CD4-positive, alpha-beta T cell treated with Interleukin-4 for 4 hours (primary cell): ENCODE data around the gene RETSAT.
A peak's percentile ranks its signal among the peaks of the same experiment; 100 is the strongest.
"Not testable (repeated sequence)": the region's sequence is repeated elsewhere in the genome, so short reads cannot be mapped to it uniquely, and the experiment has no call there.

Experiments used
- DNase-seq: peaks from one replicate; pipeline ENCODE4 v3.0.0-alpha.2; 2020

Gene RETSAT

GRCh38 chr2:85329701-85330100, 24.6 kb downstream of the RETSAT start:
- not testable (repeated sequence) for DNase-seq

- DNase-seq = no peak
These were observed 25.1 kb downstream of the RETSAT start for GRCh38 chr2:85329181-85329651.

- peak; percentile 92 for DNase-seq
These were observed 26.3 kb downstream of the RETSAT start, which contains the start of gene TGOLN2 for GRCh38 chr2:85327822-85328617. TGOLN2 (minus strand) TSS chr2:85327989; CDS start chr2:85327962, 27 bp downstream.

GRCh38 chr2:85327160-85327821, 27.0 kb downstream of the RETSAT start:
- peak; percentile 44 for DNase-seq

GRCh38 chr2:85326406-85327159, 27.7 kb downstream of the RETSAT start:
- DNase-seq = peak; percentile 64

GRCh38 chr2:85325466-85325811, 28.9 kb downstream of the RETSAT start:
- no peak for DNase-seq

- no peak for DNase-seq
These were observed 29.5 kb downstream of the RETSAT start for GRCh38 chr2:85324639-85325465.

- not testable (repeated sequence) for DNase-seq
These were observed 30.4 kb downstream of the RETSAT start for GRCh38 chr2:85323988-85324367.

GRCh38 chr2:85323351-85323987, 30.9 kb downstream of the RETSAT start:
- DNase-seq = no peak

GRCh38 chr2:85319796-85320195, 34.5 kb downstream of the RETSAT start:
- DNase-seq = no peak

- peak; percentile 33 for DNase-seq
These were observed 35.9 kb downstream of the RETSAT start for GRCh38 chr2:85318222-85319074.

- DNase-seq = not testable (repeated sequence)
These were observed 38.4 kb downstream of the RETSAT start for GRCh38 chr2:85315921-85316320.

- no peak for DNase-seq
These were observed 39.5 kb downstream of the RETSAT start for GRCh38 chr2:85314884-85315242.

- DNase-seq = no peak
These were observed 41.9 kb downstream of the RETSAT start for GRCh38 chr2:85312404-85312803.

- no peak for DNase-seq
These were observed 44.0 kb downstream of the RETSAT start for GRCh38 chr2:85310330-85310729.

- no peak for DNase-seq
These were observed 44.5 kb downstream of the RETSAT start for GRCh38 chr2:85309699-85310321.

GRCh38 chr2:85308896-85309555, 45.3 kb downstream of the RETSAT start:
- no peak for DNase-seq

- no peak for DNase-seq
These were observed 46.1 kb downstream of the RETSAT start for GRCh38 chr2:85308201-85308600.

- no peak for DNase-seq
These were observed 46.8 kb downstream of the RETSAT start for GRCh38 chr2:85307527-85307897.
